Esophagus squamous epithelium (tissue), 5 donors: ENCODE measurements around the gene TBC1D14. TPM values are rescaled to one million over a fixed set of nuclear protein-coding genes. Genes with fewer than 3 reads are reported as not detected.

Source experiments
- DNase-seq: peaks from one replicate; lab custom pipeline; 2025; lab: John Stamatoyannopoulos, UW
- H3K27ac ChIP-seq, 4 donors: fragments of 200-600 bp; sonication (generic); one replicate each; pipeline ENCODE4 v1.5.1; 2016 to 2019; ENCODE audit warnings: mild to moderate bottlenecking in 1 of 4
- H3K27me3 ChIP-seq, 4 donors: fragments of 200-600 bp; sonication (generic); 1 replicate in 3 of 4; 2 replicates in 1 of 4; pipeline versions ENCODE4 v1.5.1 to v1.6.0; 2017 to 2021; ENCODE audit warnings: antibody characterized with exemption in 1 of 4
- H3K36me3 ChIP-seq, 3 donors: fragments of 200-600 bp; sonication (generic); one replicate each; pipeline ENCODE4 v1.5.1; 2016 to 2019
- H3K4me1 ChIP-seq, 3 donors: fragments of 200-600 bp; sonication (generic); one replicate each; pipeline ENCODE4 v1.5.1; 2017 to 2019
- H3K4me3 ChIP-seq, 4 donors: fragments of 200-600 bp; sonication (generic); 1 replicate in 3 of 4; 2 replicates in 1 of 4; pipeline ENCODE4 v1.5.1; 2016 to 2019; ENCODE audit warnings: mild to moderate bottlenecking in 2 of 4, moderate library complexity in 1 of 4
- H3K9me3 ChIP-seq, 3 donors: fragments of 200-600 bp; sonication (generic); one replicate each; pipeline ENCODE4 v1.5.1; 2016 to 2019
- CTCF ChIP-seq, 6 experiments: fragments of 450-650 bp in 4 of 6; fragments of 200-600 bp in 2 of 6; sonication (generic) in 2 of 6; IDR thresholded peaks; one replicate each; pipeline ENCODE4 v1.5.1; 2016 to 2019; ENCODE audit warnings: antibody characterized with exemption in 6 of 6, mild to moderate bottlenecking in 4 of 6, moderate library complexity in 4 of 6
- POLR2A ChIP-seq, 4 donors: fragments of 450-650 bp; IDR thresholded peaks; one replicate each; pipeline ENCODE4 v1.6.1; 2017; ENCODE audit warnings: antibody characterized with exemption in 4 of 4, mild to moderate bottlenecking in 4 of 4, moderate library complexity in 3 of 4
- WGBS, 2 donors: methylation state at CpG; one replicate each; pipeline ENCODE4 v1.1.5; 2018; 5-methylcytosine and 5-hydroxymethylcytosine counted together
- intact Hi-C: fragments of 100-400 bp; cut with DNase I; formaldehyde crosslinking; loops from one replicate; pipeline ENCODE4 v1.15.0; 2022
- total RNA-seq, 4 donors: library from RNA; depleted of rRNA; stranded (reverse); fragments of >200 nt; gene quantifications; one replicate each; pipeline ENCODE4 v1.1.0, GENCODE V29; 2016
- donor health status: DM: yes; HTN: yes; CAD: no.

The TBC1D14 gene
- total RNA-seq, 4 donors from 2014 or later = 28.2 to 50.4 (median 42.1) TPM

GRCh38 chr4:7049739-7050138 is 140.1 kb downstream of the TBC1D14 start:
- WGBS, 2 donors = 73 to 86% methylated on average over 6 to 7 of the region's 11 CpGs
- DNase-seq = no peak
- H3K4me3 ChIP-seq = no peak overlapping the region
- intact Hi-C loops = loop anchor here (10.0 kb wide), 1 partner anchor 145 kb away; the partner anchor contains the start of gene TBC1D14
- no peak overlapping the region for H3K27ac ChIP-seq
- TF ChIP-seq CTCF (IDR thresholded peaks at IDR 0.05) (no peak), POLR2A (IDR thresholded peaks at IDR 0.05) (no peak)
- H3K9me3 ChIP-seq = no peaks in the 10 kb centered on the region
- H3K36me3 ChIP-seq = peaks cover 0 to 59% (median 7%) of the 10 kb centered on the region in 3 donors
- no peaks in the 10 kb centered on the region for H3K27me3 ChIP-seq
- H3K4me1 ChIP-seq = peaks cover 21 to 68% (median 26%) of the 10 kb centered on the region in 3 donors

GRCh38 chr4:7050481-7051143 is 141.0 kb downstream of the TBC1D14 start:
- intact Hi-C loops = no loop called here
- Histone ChIP-seq H3K27ac (no peak overlapping the region), H3K36me3 (peaks cover 0 to 67% (median 16%) of the 10 kb centered on the region in 3 donors), H3K9me3 (no peaks in the 10 kb centered on the region), H3K4me1 (peaks cover 12 to 65% (median 17%) of the 10 kb centered on the region in 3 donors), H3K27me3 (no peaks in the 10 kb centered on the region), H3K4me3 (no peak overlapping the region)
- 91 to 94% methylated on average over 13 to 14 of the region's 36 CpGs for WGBS, 2 donors
- TF ChIP-seq CTCF (IDR thresholded peaks at IDR 0.05) = no peak
- no peak for TF ChIP-seq POLR2A (IDR thresholded peaks at IDR 0.05)
- DNase-seq = no peak

GRCh38 chr4:7051144-7051495 is 141.5 kb downstream of the TBC1D14 start:
- no peak overlapping the region for H3K27ac ChIP-seq
- H3K4me1 ChIP-seq = peaks cover 7 to 61% (median 12%) of the 10 kb centered on the region in 3 donors
- TF ChIP-seq CTCF (IDR thresholded peaks at IDR 0.05) (no peak), POLR2A (IDR thresholded peaks at IDR 0.05) (no peak)
- intact Hi-C loops = no loop called here
- DNase-seq = no peak
- 81 to 86% methylated on average over 4 to 9 of the region's 12 CpGs for WGBS, 2 donors
- no peaks in the 10 kb centered on the region for H3K9me3 ChIP-seq
- no peak overlapping the region for H3K4me3 ChIP-seq
- peaks cover 0 to 67% (median 17%) of the 10 kb centered on the region in 3 donors for H3K36me3 ChIP-seq
- no peaks in the 10 kb centered on the region for H3K27me3 ChIP-seq

GRCh38 chr4:7051905-7052304 is 142.3 kb downstream of the TBC1D14 start:
- peaks cover 5 to 70% (median 20%) of the 10 kb centered on the region in 3 donors for H3K36me3 ChIP-seq
- H3K27me3 ChIP-seq = no peaks in the 10 kb centered on the region
- WGBS, 2 donors = 81 to 100% methylated on average over 1 to 5 of the region's 14 CpGs
- no peak overlapping the region for H3K4me3 ChIP-seq
- H3K9me3 ChIP-seq = no peaks in the 10 kb centered on the region
- TF ChIP-seq POLR2A (IDR thresholded peaks at IDR 0.05) (no peak), CTCF (IDR thresholded peaks at IDR 0.05) (no peak)
- intact Hi-C loops = no loop called here
- H3K27ac ChIP-seq = no peak overlapping the region
- peaks cover 0 to 53% (median 4%) of the 10 kb centered on the region in 3 donors for H3K4me1 ChIP-seq
- no peak for DNase-seq

- TF ChIP-seq POLR2A (IDR thresholded peaks at IDR 0.05) (no peak), CTCF (IDR thresholded peaks at IDR 0.05) (no peak)
- Histone ChIP-seq H3K4me1 (peaks cover 0 to 49% (median 4%) of the 10 kb centered on the region in 3 donors), H3K36me3 (peaks cover 5 to 74% (median 21%) of the 10 kb centered on the region in 3 donors), H3K4me3 (no peak overlapping the region), H3K27me3 (no peaks in the 10 kb centered on the region), H3K27ac (no peak overlapping the region), H3K9me3 (no peaks in the 10 kb centered on the region)
- no peak for DNase-seq
- intact Hi-C loops = no loop called here
- 82 to 100% methylated on average over 2 to 6 of the region's 14 CpGs for WGBS, 2 donors
These were observed 142.7 kb downstream of the TBC1D14 start for GRCh38 chr4:7052313-7052712.
